SKM-1 treated with dmso at 0.1 percent for 144 hours (cell line): ENCODE measurements around the gene SLC25A24.
"Not testable (repeated sequence)": the region's sequence is repeated elsewhere in the genome, so short reads cannot be mapped to it uniquely, and the experiment has no call there.

Experiments
- DNase-seq: peaks from one replicate; lab custom pipeline; 2025; ENCODE audit not compliant: unreplicated experiment; lab: John Stamatoyannopoulos, UW

Gene SLC25A24

DNA sequence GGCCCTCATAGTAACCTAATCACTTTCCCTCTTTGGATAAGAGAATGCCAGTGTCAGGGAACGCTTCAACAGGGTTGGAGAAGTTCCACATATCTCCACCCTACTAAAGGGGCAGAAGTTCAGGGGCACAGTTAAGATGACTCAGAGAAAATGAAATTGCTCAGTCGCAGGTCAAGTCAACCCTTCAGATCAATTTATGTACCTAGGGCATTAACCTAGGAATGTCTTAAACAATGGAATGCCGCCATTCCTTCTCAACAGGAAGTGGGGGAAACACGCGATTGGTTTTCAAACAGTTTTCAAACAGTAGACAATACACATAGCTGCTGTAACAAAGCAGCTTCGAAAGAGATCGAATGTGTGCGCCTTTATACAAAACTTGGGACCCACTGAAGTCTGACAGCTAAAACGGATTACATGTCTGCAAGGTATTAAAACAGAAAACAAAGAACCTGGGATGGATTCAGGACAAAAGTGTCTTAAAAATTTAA lies 897 bp downstream of the SLC25A24 start:
- peak; percentile 24 for DNase-seq

GRCh38 chr1:108194051-108194450 lies 6.1 kb downstream of the SLC25A24 start:
- DNase-seq = no peak

DNA sequence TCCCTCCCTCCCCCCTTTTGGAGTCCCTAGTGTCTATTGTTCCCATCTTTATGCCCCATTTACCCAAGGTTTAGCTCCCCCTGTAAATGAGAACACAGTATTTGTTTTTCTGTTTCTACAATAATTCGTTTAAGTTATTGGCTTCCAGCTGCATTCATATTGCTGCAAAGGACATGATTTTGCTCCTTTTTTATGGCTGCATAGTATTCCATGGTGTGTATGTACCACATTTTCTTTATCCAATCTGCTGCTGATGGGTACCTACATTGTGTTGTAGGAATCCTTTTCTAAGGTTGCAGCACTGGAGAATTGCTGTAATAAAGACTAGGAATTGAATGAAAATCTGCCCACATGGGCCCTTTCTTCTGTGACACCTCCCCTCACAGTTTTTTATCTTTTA lies 6.8 kb downstream of the SLC25A24 start:
- DNase-seq = no peak

GRCh38 chr1:108192581-108192980 lies 7.6 kb downstream of the SLC25A24 start:
- DNase-seq = no peak

- DNase-seq = no peak
Measured at GRCh38 chr1:108190686-108191416, 9.3 kb downstream of the SLC25A24 start.

DNA sequence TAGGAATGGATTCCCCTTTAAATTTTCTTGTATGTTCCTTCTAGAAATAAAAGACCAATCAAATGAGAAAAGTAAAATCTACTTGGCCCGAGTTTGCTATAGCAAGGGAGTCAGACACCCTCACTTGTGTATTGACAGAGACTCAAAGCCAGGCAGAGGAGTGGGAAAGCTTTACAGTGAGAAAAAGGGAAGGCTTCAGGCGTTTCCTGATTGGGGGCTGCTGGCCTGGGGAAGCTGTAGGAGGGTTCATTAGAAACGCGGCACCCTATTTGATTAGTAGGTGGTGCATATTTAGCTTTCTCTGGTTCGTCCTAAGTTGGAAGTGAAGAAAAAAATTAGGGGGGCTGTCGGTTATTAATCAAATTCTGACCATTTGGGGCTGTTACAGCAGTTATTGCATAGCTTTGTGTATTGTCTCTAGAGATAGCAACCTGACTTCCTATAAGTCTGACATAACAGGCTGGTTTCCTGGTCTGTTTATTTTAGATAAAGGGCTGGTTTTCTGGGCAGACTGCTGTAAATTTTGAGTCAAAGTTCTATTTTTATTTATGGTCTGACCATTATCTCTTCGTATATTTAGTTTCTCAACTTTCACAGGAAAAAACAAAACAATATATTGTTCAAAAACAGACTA lies 10.0 kb downstream of the SLC25A24 start:
- DNase-seq = no peak

- DNase-seq = no peak
Measured at GRCh38 chr1:108188801-108189200, 11.3 kb downstream of the SLC25A24 start.

DNA sequence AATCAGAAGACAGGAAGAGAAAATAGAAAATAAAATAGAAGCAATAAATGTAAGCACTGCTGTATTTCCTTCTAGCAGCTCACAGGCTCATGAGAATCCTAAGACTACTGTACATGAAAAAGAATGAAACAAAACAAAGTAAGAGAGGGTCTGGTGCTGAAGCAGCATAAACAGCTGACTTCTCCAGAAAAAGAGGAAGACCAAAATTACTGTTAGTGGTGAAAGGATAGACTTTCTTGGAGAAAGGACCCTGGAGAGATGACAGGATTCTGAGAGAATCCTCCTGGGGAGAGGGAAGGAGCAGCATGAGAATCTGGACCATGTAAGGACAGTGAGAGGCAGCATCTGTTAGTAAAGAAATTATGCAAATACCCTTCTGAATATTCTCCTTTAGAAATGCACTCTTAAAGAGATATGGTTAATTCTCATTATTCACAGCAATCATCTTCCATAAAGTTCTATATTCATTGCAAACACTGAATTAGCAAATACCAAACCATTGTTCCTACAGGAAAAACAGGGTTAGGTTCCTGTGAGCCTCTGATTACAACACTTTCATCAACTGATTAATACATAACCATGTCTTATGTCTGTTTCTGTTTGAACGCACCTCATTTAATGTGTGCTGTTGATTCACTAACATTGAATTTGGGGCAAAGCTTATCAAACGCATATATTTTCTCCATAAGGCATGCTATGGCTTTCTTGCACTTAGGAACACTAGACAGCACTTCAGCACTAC lies 17.0 kb downstream of the SLC25A24 start:
- no peak for DNase-seq

DNA sequence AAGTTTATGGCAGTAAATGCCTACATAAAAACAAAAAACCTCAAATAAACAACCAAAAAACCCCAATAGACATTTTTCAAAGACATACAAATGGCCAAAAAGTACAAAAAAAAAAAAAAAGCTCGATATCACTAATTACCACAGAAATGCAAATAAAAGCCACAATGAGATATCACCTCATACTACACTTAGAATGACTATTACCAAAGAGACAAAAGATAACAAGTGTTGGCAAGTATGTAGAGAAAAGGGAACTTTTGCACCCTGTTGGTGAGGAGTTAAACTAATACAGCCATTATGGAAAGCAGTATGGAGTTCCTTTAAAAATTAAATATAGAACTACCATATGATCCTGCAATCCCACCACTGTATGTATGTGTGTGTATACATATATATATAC lies 21.1 kb downstream of the SLC25A24 start:
- DNase-seq = no peak

- not testable (repeated sequence) for DNase-seq
Measured at GRCh38 chr1:108162409-108162808, 37.7 kb downstream of the SLC25A24 start.

- DNase-seq = not testable (repeated sequence)
Measured at GRCh38 chr1:108159951-108160350, 40.2 kb downstream of the SLC25A24 start.

- no peak for DNase-seq
Measured at GRCh38 chr1:108158893-108159453, 41.2 kb downstream of the SLC25A24 start.

GRCh38 chr1:108154314-108154713 lies 45.8 kb downstream of the SLC25A24 start:
- no peak for DNase-seq

- no peak for DNase-seq
Measured at GRCh38 chr1:108152782-108153222, 47.3 kb downstream of the SLC25A24 start.

DNA sequence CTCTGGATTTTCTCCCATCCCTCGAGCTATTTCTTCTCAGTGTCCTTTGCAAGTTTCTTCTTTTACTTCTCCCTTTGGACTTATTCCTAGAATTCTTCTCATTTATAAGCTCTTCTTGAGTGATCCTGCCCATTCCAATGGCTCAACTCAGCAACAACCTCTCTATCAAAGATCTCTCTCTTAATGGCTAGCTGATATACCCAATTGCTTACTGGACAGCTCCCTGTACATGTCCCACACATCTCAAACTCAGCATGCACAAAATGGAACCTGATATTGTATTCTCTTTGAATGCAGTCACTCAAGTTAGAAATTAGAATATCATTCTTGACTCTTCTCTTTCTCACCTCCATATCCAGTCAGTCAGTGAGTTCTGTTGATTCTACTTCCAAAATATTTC lies 48.6 kb downstream of the SLC25A24 start:
- DNase-seq = no peak

- DNase-seq = no peak
Measured at GRCh38 chr1:108149796-108150467, 50.2 kb downstream of the SLC25A24 start.

DNA sequence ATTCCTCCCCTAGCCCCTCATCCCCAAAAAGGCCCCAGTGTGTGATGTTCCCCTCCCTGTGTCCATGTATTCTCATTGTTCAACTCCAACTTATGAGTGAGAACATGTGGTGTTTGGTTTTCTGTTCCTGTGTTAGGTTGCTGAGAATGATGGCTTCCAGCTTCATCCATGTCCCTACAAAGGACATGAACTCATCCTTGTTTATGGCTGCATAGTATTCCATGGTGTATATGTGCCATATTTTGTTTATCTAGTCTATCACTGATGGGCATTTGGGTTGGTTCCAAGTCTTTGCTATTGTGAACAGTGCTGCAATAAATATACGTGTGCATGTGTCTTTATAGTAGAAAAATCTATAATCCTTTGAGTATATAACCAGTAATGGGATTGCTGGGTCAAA lies 55.6 kb downstream of the SLC25A24 start:
- not testable (repeated sequence) for DNase-seq

- DNase-seq = no peak
Measured at GRCh38 chr1:108142773-108143394, 57.3 kb downstream of the SLC25A24 start.

- DNase-seq = no peak
Measured at GRCh38 chr1:108142258-108142657, 57.9 kb downstream of the SLC25A24 start.

DNA sequence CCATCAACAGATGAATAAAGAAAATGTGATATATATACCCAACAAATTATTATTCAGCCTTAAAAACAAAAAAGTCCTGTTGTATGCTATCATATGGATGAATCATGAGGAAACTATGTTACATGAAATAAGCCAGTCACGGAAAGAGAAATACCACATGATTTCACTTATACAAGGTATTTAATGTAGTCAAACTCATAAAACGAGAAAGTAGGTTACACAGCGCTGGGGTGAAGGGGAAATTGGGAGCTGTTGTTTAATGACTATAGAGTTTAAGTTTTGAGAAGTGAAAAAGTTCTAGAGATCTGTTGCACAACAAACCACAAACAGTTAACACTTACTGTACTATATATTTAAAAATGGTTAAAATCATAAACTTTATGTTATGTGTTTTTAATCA lies 58.5 kb downstream of the SLC25A24 start:
- peak; percentile 31 for DNase-seq
